NT2/D1 (cell line): ENCODE measurements around the gene ITGB7.
A peak's percentile ranks its signal among the peaks of the same experiment; 100 is the strongest.

Experiments
- DNase-seq: peaks from one replicate; pipeline ENCODE4 v3.0.0-alpha.2; 2011; ENCODE audit warnings: low read depth, low spot score
- H3K27me3 ChIP-seq: 2 replicates; pipeline ENCODE4 v1.6.0; 2011; ENCODE audit warnings: mild to moderate bottlenecking; ENCODE audit not compliant: insufficient read length, insufficient read depth
- H3K36me3 ChIP-seq: 2 replicates; pipeline ENCODE4 v1.6.1; 2011; ENCODE audit warnings: mild to moderate bottlenecking, low read length, mixed read lengths; ENCODE audit not compliant: insufficient read depth, insufficient read length
- H3K4me1 ChIP-seq: 2 replicates; pipeline ENCODE4 v1.5.1; 2011; ENCODE audit not compliant: insufficient read depth, insufficient read length
- H3K4me3 ChIP-seq: 2 replicates; pipeline ENCODE4 v1.5.1; 2011; ENCODE audit warnings: low read depth; ENCODE audit not compliant: insufficient read length
- H3K9ac ChIP-seq: 2 replicates; pipeline ENCODE4 v1.6.0; 2011; ENCODE audit warnings: low read depth; ENCODE audit not compliant: insufficient read length
- H3K9me3 ChIP-seq: 2 replicates; pipeline ENCODE4 v1.5.1; 2011; ENCODE audit warnings: mild to moderate bottlenecking, low read length; ENCODE audit not compliant: insufficient read depth
- SUZ12 ChIP-seq: IDR thresholded peaks from 2 replicates; pipeline ENCODE4 v1.6.1; 2011; ENCODE audit not compliant: insufficient read length, insufficient read depth; ENCODE audit errors: extremely low read depth
- YY1 ChIP-seq: IDR thresholded peaks from 2 replicates; pipeline ENCODE4 v1.6.1; 2011; ENCODE audit not compliant: insufficient read length, insufficient read depth
- ZNF274 ChIP-seq: IDR thresholded peaks from 2 replicates; pipeline ENCODE4 v1.6.1; 2011; ENCODE audit warnings: mild to moderate bottlenecking, low read depth, low read length

ITGB7 gene

GRCh38 chr12:53233671-53234121, 26.6 kb upstream of the ITGB7 start:
- no peaks in the 10 kb centered on the region for H3K27me3 ChIP-seq
- no peaks in the 10 kb centered on the region for H3K9me3 ChIP-seq
- no peaks in the 10 kb centered on the region for H3K36me3 ChIP-seq
- TF ChIP-seq YY1 (no peak), SUZ12 (no peak), ZNF274 (no peak)
- DNase-seq, result no peak
- peaks cover 36% of the 10 kb centered on the region for H3K4me1 ChIP-seq
- H3K4me3 ChIP-seq, result no peak overlapping the region
- peak overlapping the region; percentile 57 for H3K9ac ChIP-seq

- Histone ChIP-seq H3K4me1 (peaks cover 36% of the 10 kb centered on the region), H3K9ac (peak overlapping the region; percentile 37), H3K27me3 (no peaks in the 10 kb centered on the region), H3K36me3 (no peaks in the 10 kb centered on the region), H3K4me3 (peak overlapping the region; percentile 42), H3K9me3 (no peaks in the 10 kb centered on the region)
- DNase-seq, result no peak
- TF ChIP-seq ZNF274 (no peak), YY1 (no peak), SUZ12 (no peak)
These were observed 25.8 kb upstream of the ITGB7 start for GRCh38 chr12:53232646-53233461.

GRCh38 chr12:53231921-53232645, 25.0 kb upstream of the ITGB7 start, which contains the start of gene RARG:
Gene RARG, minus strand, starts transcription at chr12:53232209. Its CDS starts 4,664 bp downstream, at chr12:53227545.
- no peaks in the 10 kb centered on the region for H3K27me3 ChIP-seq
- peak within 1 kb of the TSS; percentile 42 for H3K4me3 ChIP-seq
- no peak for TF ChIP-seq YY1
- no peak for TF ChIP-seq ZNF274
- TF ChIP-seq SUZ12, result no peak
- H3K4me1 ChIP-seq, result peaks cover 36% of the 10 kb centered on the region
- DNase-seq, result no peak
- no peaks in the 10 kb centered on the region for H3K36me3 ChIP-seq
- H3K9ac ChIP-seq, result peak within 1 kb of the TSS; percentile 46
- no peaks in the 10 kb centered on the region for H3K9me3 ChIP-seq

GRCh38 chr12:53231671-53231920, 24.5 kb upstream of the ITGB7 start:
- Histone ChIP-seq H3K9ac (peak overlapping the region; percentile 46), H3K27me3 (no peaks in the 10 kb centered on the region), H3K4me3 (peak overlapping the region; percentile 37), H3K36me3 (no peaks in the 10 kb centered on the region), H3K4me1 (peaks cover 36% of the 10 kb centered on the region), H3K9me3 (no peaks in the 10 kb centered on the region)
- DNase-seq, result no peak
- no peak for TF ChIP-seq ZNF274
- TF ChIP-seq SUZ12, result no peak
- TF ChIP-seq YY1, result no peak

- no peak overlapping the region for H3K4me3 ChIP-seq
- no peak for DNase-seq
- H3K9ac ChIP-seq, result no peak overlapping the region
- no peaks in the 10 kb centered on the region for H3K36me3 ChIP-seq
- H3K9me3 ChIP-seq, result no peaks in the 10 kb centered on the region
- peaks cover 29% of the 10 kb centered on the region for H3K4me1 ChIP-seq
- TF ChIP-seq ZNF274 (no peak), YY1 (no peak), SUZ12 (no peak)
- no peaks in the 10 kb centered on the region for H3K27me3 ChIP-seq
These were observed 23.2 kb upstream of the ITGB7 start for GRCh38 chr12:53230108-53230845.

- Histone ChIP-seq H3K4me1 (peaks cover 29% of the 10 kb centered on the region), H3K4me3 (no peak overlapping the region), H3K9ac (no peak overlapping the region), H3K36me3 (no peaks in the 10 kb centered on the region), H3K27me3 (no peaks in the 10 kb centered on the region), H3K9me3 (no peaks in the 10 kb centered on the region)
- no peak for TF ChIP-seq ZNF274
- no peak for TF ChIP-seq SUZ12
- TF ChIP-seq YY1, result no peak
- DNase-seq, result no peak
These were observed 22.4 kb upstream of the ITGB7 start for GRCh38 chr12:53229454-53229853.

GRCh38 chr12:53227836-53228235, 20.8 kb upstream of the ITGB7 start:
- Histone ChIP-seq H3K9ac (no peak overlapping the region), H3K4me1 (peaks cover 26% of the 10 kb centered on the region)
- no peak for DNase-seq

More at GRCh38 chr12:53227836-53228235, 20.8 kb upstream of the ITGB7 start:
- H3K36me3 ChIP-seq, result no peaks in the 10 kb centered on the region
- H3K27me3 ChIP-seq, result peaks cover 3% of the 10 kb centered on the region
- H3K4me3 ChIP-seq, result no peak overlapping the region
- no peaks in the 10 kb centered on the region for H3K9me3 ChIP-seq
- TF ChIP-seq ZNF274, result no peak
- no peak for TF ChIP-seq YY1
- no peak for TF ChIP-seq SUZ12
